Subcutaneous adipose tissue (tissue), 4 donors: ENCODE results near the gene KLHL6. TPM values are rescaled to one million over a fixed set of nuclear protein-coding genes. Genes with fewer than 3 reads are reported as not detected.

Experiments used
- CTCF ChIP-seq: fragments of 450-650 bp; IDR thresholded peaks from one replicate; pipeline ENCODE4 v1.5.1; 2016; ENCODE audit warnings: low read depth, mild to moderate bottlenecking, control low read depth, antibody characterized with exemption, moderate library complexity
- total RNA-seq, 4 donors: library from RNA; depleted of rRNA; stranded (reverse); fragments of >200 nt; gene quantifications; one replicate each; pipeline ENCODE4 v1.1.0, GENCODE V29; 2016

The KLHL6 gene
- total RNA-seq = 10 to 100 TPM in 1 of 4 donors, 1 to 10 TPM in 3; 2.4 to 18.7 (median 3.4) TPM

- TF ChIP-seq CTCF = no peak
These were observed at the start of gene KLHL6 for GRCh38 chr3:183555541-183556081. KLHL6 (minus strand) TSS chr3:183555706; CDS start chr3:183555653, 53 bp downstream.

GRCh38 chr3:183597959-183598358, 42.5 kb upstream of the KLHL6 start:
- no peak for TF ChIP-seq CTCF

GRCh38 chr3:183594636-183595035, 39.1 kb upstream of the KLHL6 start:
- TF ChIP-seq CTCF = no peak

- TF ChIP-seq CTCF = no peak
These were observed 37.3 kb upstream of the KLHL6 start for GRCh38 chr3:183592821-183593220.

GRCh38 chr3:183591881-183592521, 36.5 kb upstream of the KLHL6 start:
- no peak for TF ChIP-seq CTCF

- TF ChIP-seq CTCF = no peak
These were observed 34.9 kb upstream of the KLHL6 start for GRCh38 chr3:183590442-183590841.

GRCh38 chr3:183587336-183587735, 31.8 kb upstream of the KLHL6 start:
- TF ChIP-seq CTCF = no peak
